ENCODE data around the gene IMPG2.

DNA sequence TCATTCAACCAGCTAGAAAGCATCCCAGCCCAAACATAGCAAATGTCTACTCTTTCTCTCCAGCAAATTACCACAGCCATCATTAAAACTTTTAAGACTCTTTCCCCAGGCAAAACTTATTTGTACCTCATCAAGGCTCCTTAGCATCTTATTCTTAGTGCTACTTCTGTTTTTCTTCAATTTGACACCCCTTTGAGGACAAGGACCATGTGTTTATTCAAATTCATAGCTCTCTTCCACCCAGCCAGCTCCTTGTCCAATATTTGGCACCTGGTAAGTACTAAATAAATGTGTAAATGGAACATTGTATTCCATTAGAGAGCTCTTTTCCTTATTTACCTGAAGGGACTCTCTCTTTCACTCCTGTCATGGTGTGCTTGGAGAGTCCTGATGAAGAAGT, 89.8 kb downstream of the IMPG2 start:
- TF ChIP-seq, protein P1, sequence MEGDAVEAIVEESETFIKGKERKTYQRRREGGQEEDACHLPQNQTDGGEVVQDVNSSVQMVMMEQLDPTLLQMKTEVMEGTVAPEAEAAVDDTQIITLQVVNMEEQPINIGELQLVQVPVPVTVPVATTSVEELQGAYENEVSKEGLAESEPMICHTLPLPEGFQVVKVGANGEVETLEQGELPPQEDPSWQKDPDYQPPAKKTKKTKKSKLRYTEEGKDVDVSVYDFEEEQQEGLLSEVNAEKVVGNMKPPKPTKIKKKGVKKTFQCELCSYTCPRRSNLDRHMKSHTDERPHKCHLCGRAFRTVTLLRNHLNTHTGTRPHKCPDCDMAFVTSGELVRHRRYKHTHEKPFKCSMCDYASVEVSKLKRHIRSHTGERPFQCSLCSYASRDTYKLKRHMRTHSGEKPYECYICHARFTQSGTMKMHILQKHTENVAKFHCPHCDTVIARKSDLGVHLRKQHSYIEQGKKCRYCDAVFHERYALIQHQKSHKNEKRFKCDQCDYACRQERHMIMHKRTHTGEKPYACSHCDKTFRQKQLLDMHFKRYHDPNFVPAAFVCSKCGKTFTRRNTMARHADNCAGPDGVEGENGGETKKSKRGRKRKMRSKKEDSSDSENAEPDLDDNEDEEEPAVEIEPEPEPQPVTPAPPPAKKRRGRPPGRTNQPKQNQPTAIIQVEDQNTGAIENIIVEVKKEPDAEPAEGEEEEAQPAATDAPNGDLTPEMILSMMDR (conservative IDR thresholded peaks at IDR 0.05; ENCODE audit: low read depth, low read length) = no peak
- no peak for TF ChIP-seq EZH2phosphoT487 (IDR thresholded peaks at IDR 0.05; ENCODE audit: borderline replicate concordance, low read length)
